ENCODE measurements around the gene NUAK1.

- no peak for TF ChIP-seq CTCF (IDR thresholded peaks at IDR 0.05)
- no peak for TF ChIP-seq POLR2AphosphoS5 (IDR thresholded peaks at IDR 0.05)
- TF ChIP-seq POLR2A (IDR thresholded peaks at IDR 0.05) = no peak
- no peak for TF ChIP-seq EP300 (IDR thresholded peaks at IDR 0.05; ENCODE audit: low read depth)
Observed at GRCh38 chr12:106142591-106143261, 4.0 kb upstream of the NUAK1 start.
